ENCODE measurements around the gene BACH2. TPM values are rescaled to one million over a fixed set of nuclear protein-coding genes. Genes with fewer than 3 reads are reported as not detected.

BACH2 gene
- total and polyA plus RNA-seq, 9 of the 15 experiments (the other 6 are each of a cell fraction or from before 2014, with no cell fraction given): 0.06 to 3.1 (median 0.59) TPM

- no TSS peak for BruUV-seq (replicated peaks)
- H3K9ac ChIP-seq (ENCODE audit: insufficient read depth in 1 of 2, low read depth in 2 of 2, low read length in 2 of 2): no peak overlapping the region
- FAIRE-seq (no peak), ATAC-seq (no peak), DNase-seq (ENCODE audit: extremely low read depth in 1 of 4, low spot score in 3 of 4) (no peak)
- H3K9me3 ChIP-seq (replicated peaks; ENCODE audit: control insufficient read depth, insufficient read depth, low read depth, low read length): 0 out of 2 replicates have a peak, but pooled peaks cover 3% of the 10 kb centered on the region
- intact Hi-C loops (cut with micrococcal nuclease) (no loop called here), in situ Hi-C loops (cut with MboI) (no loop called here)
- no peaks in the 10 kb centered on the region for H3K79me2 ChIP-seq (ENCODE audit: control insufficient read depth, insufficient read depth, low read length)
- no peak overlapping the region for H3K4me2 ChIP-seq (ENCODE audit: insufficient read depth, low read length)
- H3K9me1 ChIP-seq (ENCODE audit: control insufficient read depth, insufficient read depth, low read length): no peaks in the 10 kb centered on the region
- ChIA-PET CTCF (ENCODE audit: low intra/inter-chr PET ratio) (no interaction called here), POLR2A (no interaction called here)
- no peak overlapping the region for H2AFZ ChIP-seq (ENCODE audit: low read depth, low read length)
- TF ChIP-seq XRCC4 (IDR thresholded peaks at IDR 0.05; ENCODE audit: extremely low read depth, insufficient read depth, insufficient read length): no peak
- no peak for TF ChIP-seq MAZ (CRISPR knock-in tag; conservative IDR thresholded peaks at IDR 0.05 in 1 of 2, IDR thresholded peaks at IDR 0.05 in 1 of 2)
- no peak for TF ChIP-seq MXD1 (CRISPR knock-in tag; IDR thresholded peaks at IDR 0.05; ENCODE audit: borderline replicate concordance, poor library complexity, severe bottlenecking)
- no peak for TF ChIP-seq GTF3C2 (IDR thresholded peaks at IDR 0.05; ENCODE audit: borderline replicate concordance, extremely low read depth, insufficient read length)
- TF ChIP-seq ZKSCAN3 (CRISPR knock-in tag; IDR thresholded peaks at IDR 0.05): no peak
- TF ChIP-seq ZNF79 (CRISPR knock-in tag; IDR thresholded peaks at IDR 0.05; ENCODE audit: low read depth): no peak
- TF ChIP-seq DLX4 (CRISPR knock-in tag; IDR thresholded peaks at IDR 0.05): no peak
- TF ChIP-seq KLF10 (CRISPR knock-in tag; IDR thresholded peaks at IDR 0.05): no peak
- no peak for TF ChIP-seq ZNF766 (CRISPR knock-in tag; conservative IDR thresholded peaks at IDR 0.05)
- no peak for TF ChIP-seq TGIF2 (CRISPR knock-in tag; IDR thresholded peaks at IDR 0.05)
- TF ChIP-seq RNF2 (IDR thresholded peaks at IDR 0.05): no peak
- TF ChIP-seq ZC3H4 (CRISPR knock-in tag; IDR thresholded peaks at IDR 0.05; ENCODE audit: borderline replicate concordance): no peak
- TF ChIP-seq MTF1 (CRISPR knock-in tag; IDR thresholded peaks at IDR 0.05; ENCODE audit: borderline replicate concordance): no peak
- TF ChIP-seq PHB (CRISPR knock-in tag; IDR thresholded peaks at IDR 0.05): no peak
- no peak for TF ChIP-seq PHF21A (IDR thresholded peaks at IDR 0.05; ENCODE audit: borderline replicate concordance, low read depth)
- TF ChIP-seq ZNF75A (CRISPR knock-in tag; IDR thresholded peaks at IDR 0.05): no peak
- TF ChIP-seq EZH2 (IDR thresholded peaks at IDR 0.05; ENCODE audit: borderline replicate concordance, low read depth, low read length): no peak
- no peak for TF ChIP-seq LEF1 (IDR thresholded peaks at IDR 0.05)
- TF ChIP-seq ARID2 (IDR thresholded peaks at IDR 0.05): no peak
- no peak for TF ChIP-seq FOXJ3 (CRISPR knock-in tag; IDR thresholded peaks at IDR 0.05)
- H3K4me3 ChIP-seq: no peak overlapping the region
- peaks cover 0 to 25% of the 10 kb centered on the region in 2 experiments; a peak in 3 of 5 replicates for H3K4me1 ChIP-seq (replicated peaks in 1 of 2; ENCODE audit: control insufficient read depth in 2 of 2, insufficient read depth in 2 of 2, low read length in 2 of 2)
- no peaks in the 10 kb centered on the region for H3K27me3 ChIP-seq (ENCODE audit: control insufficient read depth in 2 of 2, insufficient read depth in 2 of 2, low read length in 2 of 2)
- 25% methylated on average over 2 of the region's 2 CpGs for WGBS (ENCODE audit: insufficient coverage, low coverage, missing lambda C conversion rate)
- no peak overlapping the region for H3K27ac ChIP-seq (ENCODE audit: extremely low read depth, low read depth, low read length)
- no peaks in the 10 kb centered on the region for H4K20me1 ChIP-seq (replicated peaks; ENCODE audit: control insufficient read depth, insufficient read depth, low read length)
- H3K36me3 ChIP-seq (ENCODE audit: control insufficient read depth, insufficient read depth, low read length): no peaks in the 10 kb centered on the region
Measured at GRCh38 chr6:90048206-90048967, 248.3 kb downstream of the BACH2 start.

Measured in K562 (cell line).